Neural progenitor cell (in vitro differentiated cells): Measurements from ENCODE around the gene PKD1L1.

ENCODE experiments used
- CTCF ChIP-seq: fragments of 200-600 bp; sonication (generic); IDR thresholded peaks from 2 replicates; pipeline ENCODE4 v1.5.1; 2017; ENCODE audit warnings: antibody characterized with exemption, mild to moderate bottlenecking
- EZH2 ChIP-seq: fragments of 200-600 bp; sonication (generic); IDR thresholded peaks from 2 replicates; pipeline ENCODE4 v1.6.1; 2017; ENCODE audit warnings: antibody characterized with exemption, mild to moderate bottlenecking, moderate library complexity
- EZH2phosphoT487 ChIP-seq: fragments of 200-600 bp; sonication (generic); IDR thresholded peaks from 2 replicates; pipeline ENCODE4 v1.6.1; 2017; ENCODE audit warnings: antibody characterized with exemption

GRCh38 chr7:47952224-47952623, 4.0 kb upstream of the PKD1L1 start:
- TF ChIP-seq EZH2, result no peak
- TF ChIP-seq CTCF, result no peak
- TF ChIP-seq EZH2phosphoT487, result no peak
